Hepatocyte (in vitro differentiated cells): ENCODE data around the gene CD8B.

Experiments
- CTCF ChIP-seq: fragments of 200-600 bp; sonication (generic); IDR thresholded peaks from 2 replicates; pipeline ENCODE4 v1.5.1; 2016; ENCODE audit warnings: antibody characterized with exemption, mild to moderate bottlenecking; ENCODE audit not compliant: poor library complexity
- EZH2 ChIP-seq: fragments of 200-600 bp; sonication (generic); IDR thresholded peaks from 2 replicates; pipeline ENCODE4 v1.6.1; 2016; ENCODE audit warnings: antibody characterized with exemption, mild to moderate bottlenecking, borderline replicate concordance
- EZH2phosphoT487 ChIP-seq: fragments of 200-600 bp; sonication (generic); IDR thresholded peaks from one replicate; pipeline ENCODE4 v1.6.1; 2018; ENCODE audit warnings: antibody characterized with exemption, mild to moderate bottlenecking, low read depth, moderate library complexity; ENCODE audit not compliant: unreplicated experiment, severe bottlenecking

GRCh38 chr2:86809481-86810121 is 52.1 kb downstream of the CD8B start:
- TF ChIP-seq CTCF (no peak), EZH2 (no peak), EZH2phosphoT487 (no peak)
